ENCODE data around the gene HIBCH. TPM values are rescaled to one million over a fixed set of nuclear protein-coding genes. Genes with fewer than 3 reads are reported as not detected.
"Not testable (repeated sequence)": the region's sequence is repeated elsewhere in the genome, so short reads cannot be mapped to it uniquely, and the experiment has no call there.

Gene HIBCH
- 100 to 1,000 TPM in 1 of 3 donors, 10 to 100 TPM in 2; 66.0 to 115 (median 95.3) TPM for polyA plus RNA-seq (ENCODE audit: insufficient read length in 3 of 3)
- long read RNA-seq, donor 1, transcript HIBCH-201 (14 exons, 1,939 nt): major isoform, 22 of 33 reads
- long read RNA-seq, donor 1, transcript HIBCH-202 (13 exons, 2,463 nt): minor isoform, 6 of 33 reads
- long read RNA-seq, donor 1, partial matches to known transcripts: 5 of 33 reads
- long read RNA-seq, donor 1, other reads (novel, unspliced or antisense): 0 of 33 reads
- long read RNA-seq, donor 2, transcript HIBCH-201 (14 exons, 1,939 nt): major isoform, 29 of 43 reads
- long read RNA-seq, donor 2, partial matches to known transcripts: 11 of 43 reads
- long read RNA-seq, donor 2, other reads (novel, unspliced or antisense): 0 of 43 reads
- long read RNA-seq, donor 3, transcript HIBCH-201 (14 exons, 1,939 nt): major isoform, 21 of 32 reads
- long read RNA-seq, donor 3, partial matches to known transcripts: 10 of 32 reads
- long read RNA-seq, donor 3, other reads (novel, unspliced or antisense): 0 of 32 reads
- long read RNA-seq, donor 4, transcript HIBCH-201 (14 exons, 1,939 nt): major isoform, 23 of 44 reads
- long read RNA-seq, donor 4, partial matches to known transcripts: 9 of 44 reads
- long read RNA-seq, donor 4, other reads (novel, unspliced or antisense): 11 of 44 reads
- long read RNA-seq, donor 5, transcript HIBCH-201 (14 exons, 1,939 nt): major isoform, 7 of 10 reads
- long read RNA-seq, donor 5, partial matches to known transcripts: 0 of 10 reads
- long read RNA-seq, donor 5, other reads (novel, unspliced or antisense): 0 of 10 reads
- long read RNA-seq, donor 6, transcript HIBCH-201 (14 exons, 1,939 nt): major isoform, 27 of 31 reads
- long read RNA-seq, donor 6, partial matches to known transcripts: 0 of 31 reads
- long read RNA-seq, donor 6, other reads (novel, unspliced or antisense): 0 of 31 reads
- long read RNA-seq, donor 7, transcript HIBCH-201 (14 exons, 1,939 nt): major isoform, 29 of 83 reads
- long read RNA-seq, donor 7, partial matches to known transcripts: 44 of 83 reads
- long read RNA-seq, donor 7, other reads (novel, unspliced or antisense): 8 of 83 reads
- long read RNA-seq, donor 8, transcript HIBCH-201 (14 exons, 1,939 nt): major isoform, 9 of 10 reads
- long read RNA-seq, donor 8, partial matches to known transcripts: 0 of 10 reads
- long read RNA-seq, donor 8, other reads (novel, unspliced or antisense): 0 of 10 reads
- long read RNA-seq, donor 9, transcript HIBCH-201 (14 exons, 1,939 nt): major isoform, 21 of 38 reads
- long read RNA-seq, donor 9, partial matches to known transcripts: 16 of 38 reads
- long read RNA-seq, donor 9, other reads (novel, unspliced or antisense): 0 of 38 reads
- long read RNA-seq, donor 10, transcript HIBCH-201 (14 exons, 1,939 nt): major isoform, 22 of 31 reads
- long read RNA-seq, donor 10, partial matches to known transcripts: 7 of 31 reads
- long read RNA-seq, donor 10, other reads (novel, unspliced or antisense): 0 of 31 reads
- long read RNA-seq, donor 11, transcript HIBCH-201 (14 exons, 1,939 nt): major isoform, 15 of 16 reads
- long read RNA-seq, donor 11, partial matches to known transcripts: 0 of 16 reads
- long read RNA-seq, donor 11, other reads (novel, unspliced or antisense): 0 of 16 reads
- long read RNA-seq, donor 12, transcript HIBCH-201 (14 exons, 1,939 nt): major isoform, 27 of 91 reads
- long read RNA-seq, donor 12, partial matches to known transcripts: 57 of 91 reads
- long read RNA-seq, donor 12, other reads (novel, unspliced or antisense): 5 of 91 reads
- long read RNA-seq, donor 13, transcript HIBCH-201 (14 exons, 1,939 nt): major isoform, 13 of 14 reads
- long read RNA-seq, donor 13, partial matches to known transcripts: 0 of 14 reads
- long read RNA-seq, donor 13, other reads (novel, unspliced or antisense): 0 of 14 reads
- long read RNA-seq, donor 14: 0 reads
- long read RNA-seq, donor 15, transcript HIBCH-201 (14 exons, 1,939 nt): major isoform, 39 of 185 reads
- long read RNA-seq, donor 15, partial matches to known transcripts: 145 of 185 reads
- long read RNA-seq, donor 15, other reads (novel, unspliced or antisense): 0 of 185 reads
- long read RNA-seq, donor 16, transcript HIBCH-201 (14 exons, 1,939 nt): major isoform, 34 of 34 reads
- long read RNA-seq, donor 16, partial matches to known transcripts: 0 of 34 reads
- long read RNA-seq, donor 16, other reads (novel, unspliced or antisense): 0 of 34 reads

GRCh38 chr2:190319555-190320498, at the start of gene HIBCH:
Gene HIBCH (minus strand): TSS chr2:190319826. CDS start chr2:190319750, 76 bp downstream.
- DNase-seq: peak; percentile 99

GRCh38 chr2:190367091-190367490, 47.5 kb upstream of the HIBCH start:
- no peak for DNase-seq

- DNase-seq: no peak
Observed at GRCh38 chr2:190366248-190366753, 46.7 kb upstream of the HIBCH start.

- DNase-seq: no peak
Observed at GRCh38 chr2:190365499-190366204, 46.0 kb upstream of the HIBCH start.

GRCh38 chr2:190362894-190363293, 43.3 kb upstream of the HIBCH start:
- no peak for DNase-seq

- DNase-seq: no peak
Observed at GRCh38 chr2:190361572-190361971, 41.9 kb upstream of the HIBCH start.

GRCh38 chr2:190360965-190361364, 41.3 kb upstream of the HIBCH start:
- no peak for DNase-seq

GRCh38 chr2:190360561-190360960, 40.9 kb upstream of the HIBCH start:
- DNase-seq: no peak

GRCh38 chr2:190358655-190359448, 39.2 kb upstream of the HIBCH start:
- DNase-seq: not testable (repeated sequence)

- DNase-seq: no peak
Observed at GRCh38 chr2:190357600-190357999, 38.0 kb upstream of the HIBCH start.

GRCh38 chr2:190355968-190356644, 36.5 kb upstream of the HIBCH start:
- DNase-seq: no peak

- no peak for DNase-seq
Observed at GRCh38 chr2:190354003-190354690, 34.5 kb upstream of the HIBCH start.

GRCh38 chr2:190353537-190353899, 33.9 kb upstream of the HIBCH start:
- DNase-seq: no peak

GRCh38 chr2:190352668-190353536, 33.3 kb upstream of the HIBCH start:
- no peak for DNase-seq

GRCh38 chr2:190351955-190352354, 32.3 kb upstream of the HIBCH start:
- no peak for DNase-seq
